BLaER1 (cell line): ENCODE measurements around the gene OR52E8.

ENCODE experiments used
- H3K27ac ChIP-seq: shearing (Covaris generic); formaldehyde crosslinking; 2 replicates; pipeline ENCODE4 v1.8.1; 2022
- H3K27me3 ChIP-seq: shearing (Covaris generic); formaldehyde crosslinking; 2 replicates; pipeline ENCODE4 v1.8.1; 2022
- H3K36me3 ChIP-seq: shearing (Covaris generic); formaldehyde crosslinking; 2 replicates; pipeline ENCODE4 v1.8.1; 2022
- H3K4me1 ChIP-seq: shearing (Covaris generic); formaldehyde crosslinking; 2 replicates; pipeline ENCODE4 v1.8.1; 2022
- H3K4me2 ChIP-seq: shearing (Covaris generic); formaldehyde crosslinking; 2 replicates; pipeline ENCODE4 v1.8.1; 2022
- H3K4me3 ChIP-seq: shearing (Covaris generic); formaldehyde crosslinking; 2 replicates; pipeline ENCODE4 v1.8.1; 2022
- H3K9ac ChIP-seq: shearing (Covaris generic); formaldehyde crosslinking; 2 replicates; pipeline ENCODE4 v1.8.1; 2022
- H3K9me3 ChIP-seq: shearing (Covaris generic); formaldehyde crosslinking; 2 replicates; pipeline ENCODE4 v1.8.1; 2022
- H4K20me1 ChIP-seq: shearing (Covaris generic); formaldehyde crosslinking; 2 replicates; pipeline ENCODE4 v1.8.1; 2022
- Cebpa-rat ChIP-seq: shearing (Covaris generic); IDR thresholded peaks from 2 replicates; pipeline ENCODE4 v1.8.1; 2022

The OR52E8 gene

DNA sequence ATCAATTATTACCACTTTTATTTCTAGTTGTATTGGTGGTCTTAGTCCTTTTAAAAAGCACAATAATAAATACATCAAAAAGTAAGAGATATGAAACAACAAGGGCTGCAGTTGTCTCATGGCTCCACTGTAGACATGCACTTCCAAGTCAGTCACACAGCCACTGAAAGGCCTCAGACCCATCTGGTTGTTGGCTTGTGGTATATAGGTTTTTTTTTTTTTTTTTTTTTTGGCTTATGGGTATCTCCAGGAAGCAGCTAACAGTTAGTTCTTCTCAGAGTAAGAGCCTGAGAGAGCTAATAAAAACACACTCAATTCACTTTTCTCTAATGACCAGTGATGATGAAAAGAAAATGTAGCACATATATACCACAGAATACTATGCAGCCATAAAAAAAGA, 9.8 kb downstream of the OR52E8 start:
- Histone ChIP-seq H3K4me1 (no peaks in the 10 kb centered on the region), H3K27ac (no peak overlapping the region), H4K20me1 (no peaks in the 10 kb centered on the region), H3K9ac (no peak overlapping the region), H3K36me3 (no peaks in the 10 kb centered on the region), H3K4me2 (no peak overlapping the region), H3K27me3 (no peaks in the 10 kb centered on the region), H3K9me3 (0 out of 2 replicates have a peak, but pooled peaks cover under 1% of the 10 kb centered on the region), H3K4me3 (no peak overlapping the region)
- TF ChIP-seq Cebpa-rat: no peak

DNA sequence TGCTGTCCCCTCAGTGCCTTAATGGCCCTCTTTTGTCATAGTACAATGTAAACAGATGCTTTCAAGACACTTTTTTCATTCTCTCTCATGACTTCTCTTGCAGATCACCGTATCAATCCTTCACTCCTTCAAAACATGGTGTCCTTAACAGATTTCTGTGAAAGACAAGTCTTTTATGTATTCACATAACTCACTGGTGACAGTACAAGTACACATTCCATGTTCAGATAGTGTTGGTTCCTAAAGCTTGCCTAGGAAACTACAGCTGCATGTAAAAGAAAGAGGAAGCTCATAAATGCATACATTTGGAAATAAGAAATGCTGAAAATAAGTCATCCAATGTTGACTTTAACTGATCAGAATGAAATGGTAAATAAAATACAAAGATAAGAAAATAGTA, 10.8 kb downstream of the OR52E8 start:
- Histone ChIP-seq H3K27me3 (no peaks in the 10 kb centered on the region), H3K4me1 (no peaks in the 10 kb centered on the region), H3K36me3 (no peaks in the 10 kb centered on the region), H3K9me3 (no peaks in the 10 kb centered on the region), H3K27ac (no peak overlapping the region), H3K4me3 (no peak overlapping the region), H3K9ac (no peak overlapping the region), H3K4me2 (no peak overlapping the region), H4K20me1 (no peaks in the 10 kb centered on the region)
- no peak for TF ChIP-seq Cebpa-rat

DNA sequence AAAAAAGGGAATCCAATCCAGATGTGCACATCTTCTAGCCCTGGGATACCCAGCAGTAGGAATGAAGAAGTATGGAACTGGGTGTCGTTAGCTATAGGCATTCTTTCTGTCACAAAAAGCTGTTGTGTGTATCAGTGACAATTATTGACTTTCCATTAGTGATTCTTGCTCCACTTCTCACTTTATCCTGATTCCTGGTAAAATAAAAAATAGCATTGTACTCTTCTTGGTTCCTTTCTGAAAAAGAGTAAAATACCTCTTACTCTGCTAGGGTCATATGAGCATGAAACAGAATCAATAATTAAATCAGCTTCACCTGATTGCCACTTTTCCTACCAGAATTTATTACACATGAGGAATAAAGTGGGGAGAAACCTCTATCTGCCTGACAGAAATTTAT, 15.7 kb downstream of the OR52E8 start, which contains the start of gene OR52E6:
OR52E6 (minus strand) TSS at position 101 of the 400 bp plus-strand sequence; CDS start at position 101, 0 bp downstream.
- H3K9me3 ChIP-seq: no peaks in the 10 kb centered on the region
- no peak for TF ChIP-seq Cebpa-rat

DNA sequence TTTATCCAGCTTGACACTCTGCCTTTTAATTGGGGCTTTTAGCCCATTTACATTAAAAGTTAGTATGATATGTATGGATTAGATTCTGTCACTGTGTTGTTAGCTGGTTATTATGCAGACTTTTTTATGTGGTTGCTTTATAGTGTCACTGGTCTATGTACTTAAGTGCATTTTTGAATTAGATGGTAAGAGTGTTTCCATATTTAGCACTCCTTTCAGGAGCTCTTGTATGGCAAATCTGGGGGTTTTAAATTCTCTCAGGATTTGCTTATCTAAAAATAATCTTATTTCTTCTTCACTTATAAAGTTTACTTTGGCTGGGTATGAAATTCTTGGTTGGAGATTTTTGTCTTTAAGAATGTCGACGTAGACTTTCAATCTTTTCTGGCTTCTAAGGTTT, 19.8 kb downstream of the OR52E8 start:
- Histone ChIP-seq H3K9me3 (no peaks in the 10 kb centered on the region), H3K9ac (no peak overlapping the region), H3K27ac (no peak overlapping the region), H3K4me2 (no peak overlapping the region), H4K20me1 (no peaks in the 10 kb centered on the region), H3K4me1 (no peaks in the 10 kb centered on the region), H3K36me3 (no peaks in the 10 kb centered on the region), H3K4me3 (no peak overlapping the region), H3K27me3 (no peaks in the 10 kb centered on the region)
- TF ChIP-seq Cebpa-rat: no peak

More for the DNA sequence above, 15.7 kb downstream of the OR52E8 start, which contains the start of gene OR52E6:
- Histone ChIP-seq H3K27me3 (no peaks in the 10 kb centered on the region), H3K36me3 (no peaks in the 10 kb centered on the region), H3K4me3 (no peak within 1 kb of the TSS), H3K4me2 (no peak within 1 kb of the TSS), H3K4me1 (no peaks in the 10 kb centered on the region), H3K9ac (no peak within 1 kb of the TSS), H3K27ac (no peak within 1 kb of the TSS), H4K20me1 (no peaks in the 10 kb centered on the region)

DNA sequence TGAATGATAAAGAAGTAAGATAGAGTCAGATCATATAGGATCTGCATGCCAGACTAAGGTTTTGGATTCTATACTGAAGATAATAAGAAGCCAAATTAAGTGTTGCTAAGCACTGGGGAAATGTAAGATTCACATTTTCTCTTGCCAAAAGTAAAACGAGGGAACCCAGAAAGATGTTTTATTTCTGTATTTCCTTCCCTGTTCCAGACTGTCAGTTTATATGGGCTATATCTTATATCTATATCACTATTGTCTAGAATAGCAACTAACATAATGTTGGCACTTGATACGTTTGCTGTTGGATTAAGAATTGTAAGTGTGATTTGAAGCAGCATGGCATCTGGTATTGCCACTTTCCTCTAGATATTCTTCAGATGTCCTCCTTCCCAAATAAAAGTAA, 24.0 kb downstream of the OR52E8 start:
- TF ChIP-seq Cebpa-rat: no peak
- no peaks in the 10 kb centered on the region for H3K9me3 ChIP-seq
- H3K36me3 ChIP-seq: no peaks in the 10 kb centered on the region

DNA sequence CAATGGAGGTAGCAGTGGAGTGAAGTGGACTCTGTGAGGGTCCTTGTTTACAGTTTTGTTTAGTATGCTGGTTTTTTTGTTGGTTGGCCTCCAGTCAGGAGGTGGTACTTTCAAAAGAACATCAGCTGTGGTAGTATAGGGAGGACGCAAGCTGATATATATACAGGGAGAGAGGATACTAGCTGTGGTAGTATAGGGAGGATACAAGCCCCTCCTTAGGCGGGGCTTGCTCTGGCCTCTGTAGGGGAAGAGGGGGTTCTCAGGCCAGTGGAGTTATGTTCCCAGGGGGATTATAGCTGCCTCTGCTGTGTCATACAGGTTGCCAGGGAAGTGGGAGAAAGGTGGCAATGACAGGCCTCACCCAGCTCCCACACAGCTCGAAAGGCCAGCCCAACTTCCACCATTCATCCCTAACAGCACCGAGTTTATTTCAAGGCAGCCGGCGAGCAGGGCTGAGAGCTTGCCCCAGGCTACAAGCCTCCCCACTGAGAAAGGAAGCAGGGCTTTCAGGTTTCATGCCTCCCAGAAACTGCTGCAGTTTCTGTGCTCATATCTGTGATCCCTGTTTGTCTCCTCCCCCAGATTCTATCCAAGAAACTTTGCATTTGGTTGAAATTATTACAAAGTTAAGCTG, 26.2 kb downstream of the OR52E8 start:
- Histone ChIP-seq H3K9ac (no peak overlapping the region), H4K20me1 (no peaks in the 10 kb centered on the region), H3K9me3 (peaks cover 3% of the 10 kb centered on the region; the same call in 1 of the 2 replicates), H3K27me3 (no peaks in the 10 kb centered on the region), H3K36me3 (no peaks in the 10 kb centered on the region), H3K27ac (no peak overlapping the region), H3K4me1 (no peaks in the 10 kb centered on the region), H3K4me2 (no peak overlapping the region), H3K4me3 (no peak overlapping the region)
- TF ChIP-seq Cebpa-rat: no peak

More for the DNA sequence above, 24.0 kb downstream of the OR52E8 start:
- no peak overlapping the region for H3K4me3 ChIP-seq
- H3K4me1 ChIP-seq: no peaks in the 10 kb centered on the region
- H3K27ac ChIP-seq: no peak overlapping the region
- no peaks in the 10 kb centered on the region for H3K27me3 ChIP-seq
- H4K20me1 ChIP-seq: no peaks in the 10 kb centered on the region
- no peak overlapping the region for H3K9ac ChIP-seq
- no peak overlapping the region for H3K4me2 ChIP-seq

GRCh38 chr11:5818245-5818886, 39.1 kb downstream of the OR52E8 start:
- peaks cover 13% of the 10 kb centered on the region; the same call in 1 of the 2 replicates for H3K4me1 ChIP-seq
- no peaks in the 10 kb centered on the region for H3K27me3 ChIP-seq
- H3K27ac ChIP-seq: no peak overlapping the region
- TF ChIP-seq Cebpa-rat: no peak
- H4K20me1 ChIP-seq: no peaks in the 10 kb centered on the region
- H3K9me3 ChIP-seq: no peaks in the 10 kb centered on the region
- H3K36me3 ChIP-seq: no peaks in the 10 kb centered on the region
- no peak overlapping the region for H3K4me3 ChIP-seq
- peak overlapping the region; percentile 45 for H3K4me2 ChIP-seq
- H3K9ac ChIP-seq: no peak overlapping the region

- Histone ChIP-seq H3K36me3 (no peaks in the 10 kb centered on the region), H3K27ac (no peak overlapping the region), H3K9me3 (no peaks in the 10 kb centered on the region), H3K9ac (no peak overlapping the region), H3K27me3 (no peaks in the 10 kb centered on the region), H3K4me1 (peaks cover 13% of the 10 kb centered on the region; the same call in 1 of the 2 replicates), H3K4me3 (no peak overlapping the region), H4K20me1 (no peaks in the 10 kb centered on the region), H3K4me2 (no peak overlapping the region)
- TF ChIP-seq Cebpa-rat: no peak
These were observed 42.0 kb downstream of the OR52E8 start for GRCh38 chr11:5815534-5815933.

GRCh38 chr11:5809905-5810795, 47.3 kb downstream of the OR52E8 start:
- H3K27ac ChIP-seq: no peak overlapping the region
- TF ChIP-seq Cebpa-rat: no peak
- no peak overlapping the region for H3K4me2 ChIP-seq
- peaks cover 7% of the 10 kb centered on the region; the same call in 1 of the 2 replicates for H3K4me1 ChIP-seq
- no peak overlapping the region for H3K4me3 ChIP-seq
- H3K9ac ChIP-seq: no peak overlapping the region
- H3K27me3 ChIP-seq: no peaks in the 10 kb centered on the region
- no peaks in the 10 kb centered on the region for H4K20me1 ChIP-seq
- no peaks in the 10 kb centered on the region for H3K9me3 ChIP-seq
- H3K36me3 ChIP-seq: no peaks in the 10 kb centered on the region
